Stomach (tissue), 4 donors: Measurements from ENCODE around the gene ZNHIT1.

ENCODE experiments used
- CTCF ChIP-seq, 7 experiments: fragments of 450-650 bp in 4 of 7; fragments of 200-600 bp in 3 of 7; sonication (generic) in 3 of 7; IDR thresholded peaks; one replicate each; pipeline ENCODE4 v1.5.1; 2016 to 2019; ENCODE audit warnings: antibody characterized with exemption in 7 of 7, control low read depth in 2 of 7, mild to moderate bottlenecking in 1 of 7
- EP300 ChIP-seq: sonication (generic); formaldehyde crosslinking; IDR thresholded peaks from one replicate; pipeline ENCODE4 v1.6.1; 2017; ENCODE audit warnings: antibody characterized with exemption
- POLR2A ChIP-seq, 4 donors: fragments of 450-650 bp; IDR thresholded peaks; one replicate each; pipeline ENCODE4 v1.6.1; 2016; ENCODE audit warnings: antibody characterized with exemption in 4 of 4, control low read depth in 2 of 4, mild to moderate bottlenecking in 1 of 4, moderate library complexity in 1 of 4
- POLR2AphosphoS5 ChIP-seq, 3 donors: sonication (generic); formaldehyde crosslinking; IDR thresholded peaks; one replicate each; pipeline ENCODE4 v1.6.1; 2016; ENCODE audit warnings: antibody characterized with exemption in 3 of 3

- TF ChIP-seq POLR2A (IDR thresholded peaks at IDR 0.05) (no peak), CTCF (IDR thresholded peaks at IDR 0.05) (no peak), POLR2AphosphoS5 (IDR thresholded peaks at IDR 0.05) (no peak), EP300 (no peak)
Observed at GRCh38 chr7:101201695-101202602, 16.0 kb upstream of the ZNHIT1 start.
